SK-N-MC (cell line): Measurements from ENCODE around the gene JADE2.

Source experiments
- EZH2 ChIP-seq: fragments of 200-600 bp; sonication (generic); IDR thresholded peaks from one replicate; pipeline ENCODE4 v1.6.1; 2017; ENCODE audit warnings: antibody characterized with exemption
- FOXP2 ChIP-seq: optimal IDR thresholded peaks from 2 replicates; pipeline ENCODE3; 2011; ENCODE audit warnings: mild to moderate bottlenecking, moderate library complexity; ENCODE audit not compliant: insufficient read depth; ENCODE audit errors: extremely low read length, control extremely low read depth
- POLR2AphosphoS5 ChIP-seq: IDR thresholded peaks from 2 replicates; pipeline ENCODE4 v1.6.1; 2012; ENCODE audit warnings: mild to moderate bottlenecking, low read depth, low read length, borderline replicate concordance

- TF ChIP-seq FOXP2 (no peak), POLR2AphosphoS5 (no peak), EZH2 (no peak)
Measured at GRCh38 chr5:134614450-134615085, 89.1 kb downstream of the JADE2 start.
